K562 (cell line): Measurements from ENCODE around the gene SLC13A1. TPM values are rescaled to one million over a fixed set of nuclear protein-coding genes. Genes with fewer than 3 reads are reported as not detected.

Experiments used
- ARID4B ChIP-seq: sonication (generic); formaldehyde crosslinking; IDR thresholded peaks from 2 replicates; pipeline ENCODE4 v1.8.0; 2022; ENCODE audit warnings: mild to moderate bottlenecking, missing genetic modification reagents
- GABPA ChIP-seq: fragments of 200-800 bp; sonication (Bioruptor generic); conservative IDR thresholded peaks from 2 replicates; pipeline ENCODE4 v1.6.1; 2016; ENCODE audit warnings: low read depth, missing genetic modification characterization, missing compliant biosample characterization
- HNRNPK ChIP-seq: fragments of 200-400 bp; formaldehyde crosslinking; IDR thresholded peaks from one replicate; pipeline ENCODE4 v1.6.1; 2018; ENCODE audit warnings: mild to moderate bottlenecking, low read depth, low read length; ENCODE audit not compliant: poor library complexity, severe bottlenecking
- RBM15 ChIP-seq: fragments of 200-400 bp; formaldehyde crosslinking; IDR thresholded peaks from 2 replicates; pipeline ENCODE4 v1.6.1; 2018; ENCODE audit warnings: mild to moderate bottlenecking, low read length, moderate library complexity; ENCODE audit not compliant: insufficient read depth
- TFAM ChIP-seq: fragments of 250-450 bp; sonication (Bioruptor Pico); conservative IDR thresholded peaks from 2 replicates; pipeline ENCODE4 v1.5.0; 2021; ENCODE audit warnings: mild to moderate bottlenecking, moderate library complexity
- ZNF511 ChIP-seq: sonication (generic); formaldehyde crosslinking; IDR thresholded peaks from 2 replicates; pipeline ENCODE4 v1.8.0; 2022; ENCODE audit warnings: mild to moderate bottlenecking, missing genetic modification reagents
- polyA plus RNA-seq, 8 experiments: library from polyadenylated mRNA; depleted of rRNA in 4 of 8; stranded (reverse) in 5 of 8; unstranded in 3 of 8; fragments of >200 nt; fragmentation: Nextera tagmentation in 2 of 8; fragmentation: Illumina TruSeq in 1 of 8; extraction: Ambion mirVana in 2 of 8; extraction: Trizol in 1 of 8; gene quantifications; 2 replicates each; pipeline versions ENCODE4 v1.2.1 to v1.2.3, GENCODE V29; 2011 to 2014; ENCODE audit warnings: inconsistent platforms in 1 of 8, missing spikeins in 1 of 8
- total RNA-seq, 7 experiments: library from RNA; depleted of rRNA in 6 of 7; stranded (reverse); fragments of >200 nt in 6 of 7; fragmentation: Illumina TruSeq in 2 of 7; extraction: Trizol in 2 of 7; gene quantifications; 2 replicates each; pipeline versions ENCODE4 v1.2.1 to v1.2.3, GENCODE V29; 2011 to 2021; ENCODE audit warnings: low replicate concordance in 1 of 7

SLC13A1 gene
- total and polyA plus RNA-seq, 9 of the 15 experiments (the other 6 are each of a cell fraction or from before 2014, with no cell fraction given) = 0.04 TPM; not detected in 8

- TF ChIP-seq ARID4B (no peak), RBM15 (no peak), HNRNPK (no peak), TFAM (CRISPR knock-in tag) (no peak), GABPA (no peak), ZNF511 (CRISPR knock-in tag) (no peak)
- TF ChIP-seq, all 486 proteins: peak for 0
These were observed 42.2 kb downstream of the SLC13A1 start (continued) for GRCh38 chr7:123157606-123158005.
